ENCODE results near the gene KRT13.

DNA sequence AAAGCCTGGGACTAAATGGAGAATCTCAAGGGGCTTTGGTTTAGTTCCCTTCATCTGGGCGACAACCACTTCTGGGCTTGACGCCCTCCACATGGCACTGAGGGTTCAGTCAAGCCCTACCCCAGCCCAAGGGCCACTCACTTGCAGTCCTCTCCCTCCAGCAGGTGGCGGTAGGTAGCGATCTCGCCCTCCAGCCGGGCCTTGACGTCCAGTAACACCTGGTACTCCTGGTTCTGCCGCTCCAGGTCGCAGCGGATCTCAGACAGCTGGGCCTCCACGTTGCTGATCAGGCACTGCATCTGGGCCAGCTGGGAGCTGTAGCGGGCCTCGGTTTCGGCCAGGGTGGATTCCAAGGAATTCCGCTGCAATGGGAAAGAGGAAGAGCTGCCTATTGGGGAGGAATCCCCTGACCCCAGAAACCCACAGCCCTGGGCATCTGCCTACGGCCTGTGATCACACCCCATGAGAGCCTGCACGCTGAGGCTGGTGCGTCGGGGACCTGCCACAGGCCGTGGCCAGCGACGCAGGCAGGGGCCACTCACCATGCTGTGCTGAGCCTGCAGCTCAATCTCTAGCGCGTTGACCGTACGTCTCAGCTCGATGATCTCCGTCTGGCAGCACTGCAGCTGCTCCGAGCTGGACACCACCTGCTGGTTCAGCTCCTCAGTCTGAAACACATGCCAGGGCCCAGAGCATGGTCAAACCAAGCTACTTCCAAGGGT lies 18.4 kb downstream of the KRT13 start:
- TF ChIP-seq, protein P1, sequence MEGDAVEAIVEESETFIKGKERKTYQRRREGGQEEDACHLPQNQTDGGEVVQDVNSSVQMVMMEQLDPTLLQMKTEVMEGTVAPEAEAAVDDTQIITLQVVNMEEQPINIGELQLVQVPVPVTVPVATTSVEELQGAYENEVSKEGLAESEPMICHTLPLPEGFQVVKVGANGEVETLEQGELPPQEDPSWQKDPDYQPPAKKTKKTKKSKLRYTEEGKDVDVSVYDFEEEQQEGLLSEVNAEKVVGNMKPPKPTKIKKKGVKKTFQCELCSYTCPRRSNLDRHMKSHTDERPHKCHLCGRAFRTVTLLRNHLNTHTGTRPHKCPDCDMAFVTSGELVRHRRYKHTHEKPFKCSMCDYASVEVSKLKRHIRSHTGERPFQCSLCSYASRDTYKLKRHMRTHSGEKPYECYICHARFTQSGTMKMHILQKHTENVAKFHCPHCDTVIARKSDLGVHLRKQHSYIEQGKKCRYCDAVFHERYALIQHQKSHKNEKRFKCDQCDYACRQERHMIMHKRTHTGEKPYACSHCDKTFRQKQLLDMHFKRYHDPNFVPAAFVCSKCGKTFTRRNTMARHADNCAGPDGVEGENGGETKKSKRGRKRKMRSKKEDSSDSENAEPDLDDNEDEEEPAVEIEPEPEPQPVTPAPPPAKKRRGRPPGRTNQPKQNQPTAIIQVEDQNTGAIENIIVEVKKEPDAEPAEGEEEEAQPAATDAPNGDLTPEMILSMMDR (optimal IDR thresholded peaks at IDR 0.05 in 1 of 3, IDR thresholded peaks at IDR 0.05 in 1 of 3, conservative IDR thresholded peaks at IDR 0.05 in 1 of 3; ENCODE audit: extremely low read depth in 1 of 3, insufficient read depth in 2 of 3, low read length in 3 of 3): peak; percentile 19 to 71 (median 35)
- TF ChIP-seq EZH2 (IDR thresholded peaks at IDR 0.05; ENCODE audit: low read length): no peak
